ENCODE measurements around the gene PDPK1.

PDPK1 gene
- total RNA-seq, result 41.8 to 56.7 reads per million in 2 donors

- DNase-seq, result peak; percentile 87 to 98 (median 91)
Observed at GRCh38 chr16:2537451-2538379, at the start of gene PDPK1. TSS of gene PDPK1 (plus strand) at chr16:2538021. CDS start at chr16:2538113, 92 bp downstream.

- no peak for DNase-seq
Observed at GRCh38 chr16:2489581-2489980, 48.2 kb upstream of the PDPK1 start.

GRCh38 chr16:2490190-2491105, 47.4 kb upstream of the PDPK1 start:
- DNase-seq, result no peak

- DNase-seq, result no peak
Observed at GRCh38 chr16:2492292-2492691, 45.5 kb upstream of the PDPK1 start.

GRCh38 chr16:2493605-2494004, 44.2 kb upstream of the PDPK1 start:
- no peak for DNase-seq

GRCh38 chr16:2494616-2495015, 43.2 kb upstream of the PDPK1 start:
- no peak for DNase-seq

GRCh38 chr16:2495041-2495440, 42.8 kb upstream of the PDPK1 start:
- DNase-seq, result no peak

GRCh38 chr16:2496223-2497115, 41.4 kb upstream of the PDPK1 start:
- DNase-seq, result no peak

GRCh38 chr16:2497116-2497630, 40.6 kb upstream of the PDPK1 start:
- DNase-seq, result no peak

- no peak for DNase-seq
Observed at GRCh38 chr16:2497695-2498484, 39.9 kb upstream of the PDPK1 start.

- DNase-seq, result no peak
Observed at GRCh38 chr16:2498531-2499253, 39.1 kb upstream of the PDPK1 start.

- DNase-seq, result no peak
Observed at GRCh38 chr16:2499454-2499853, 38.4 kb upstream of the PDPK1 start.

- DNase-seq, result no peak
Observed at GRCh38 chr16:2499890-2500429, 37.9 kb upstream of the PDPK1 start.

- DNase-seq, result no peak
Observed at GRCh38 chr16:2500430-2500917, 37.3 kb upstream of the PDPK1 start.

- peak; percentile 57 to 75 (median 70) for DNase-seq
Observed at GRCh38 chr16:2500918-2501750, 36.7 kb upstream of the PDPK1 start.

- DNase-seq, result no peak
Observed at GRCh38 chr16:2501946-2502895, 35.6 kb upstream of the PDPK1 start.

- no peak for DNase-seq
Observed at GRCh38 chr16:2505695-2506094, 32.1 kb upstream of the PDPK1 start.
